Tibial artery (tissue), 4 donors: Measurements from ENCODE around the gene SRM.
"Not testable (repeated sequence)": the region's sequence is repeated elsewhere in the genome, so short reads cannot be mapped to it uniquely, and the experiment has no call there.

ENCODE experiments used
- DNase-seq, 2 donors: peaks; one replicate each; pipeline ENCODE4 v3.0.0-alpha.2; 2019
- H3K27ac ChIP-seq, 2 donors: fragments of 200-600 bp; sonication (generic) in 1 of 2; 1 replicate in 1 of 2; 2 replicates in 1 of 2; pipeline ENCODE4 v1.5.1; 2018 to 2019; ENCODE audit warnings: mild to moderate bottlenecking in 1 of 2
- H3K27me3 ChIP-seq, 2 donors: fragments of 200-600 bp; sonication (generic) in 1 of 2; one replicate each; pipeline versions ENCODE4 v1.5.1 to v1.6.0; 2016 to 2019
- H3K36me3 ChIP-seq, 3 donors: fragments of 200-600 bp; sonication (generic) in 2 of 3; one replicate each; pipeline ENCODE4 v1.5.1; 2016 to 2019; ENCODE audit warnings: mild to moderate bottlenecking in 2 of 3
- H3K4me1 ChIP-seq, 4 donors: fragments of 200-600 bp; sonication (generic) in 2 of 4; 1 replicate in 3 of 4; 2 replicates in 1 of 4; pipeline ENCODE4 v1.5.1; 2016 to 2019
- H3K4me3 ChIP-seq, 2 donors: fragments of 200-600 bp; sonication (generic) in 1 of 2; 1 replicate in 1 of 2; 2 replicates in 1 of 2; pipeline ENCODE4 v1.5.1; 2018 to 2019; ENCODE audit warnings: mild to moderate bottlenecking in 2 of 2
- H3K9me3 ChIP-seq, 3 donors: fragments of 200-600 bp; sonication (generic) in 1 of 3; one replicate each; pipeline ENCODE4 v1.5.1; 2016 to 2019
- CTCF ChIP-seq, 2 experiments: fragments of 200-600 bp in 1 of 2; fragments of 450-650 bp in 1 of 2; IDR thresholded peaks; one replicate each; pipeline ENCODE4 v1.5.1; 2017 to 2019; ENCODE audit warnings: antibody characterized with exemption in 2 of 2, mild to moderate bottlenecking in 1 of 2, moderate library complexity in 1 of 2
- intact Hi-C: fragments of 100-400 bp; cut with DNase I; formaldehyde crosslinking; loops from one replicate; pipeline ENCODE4 v1.15.0; 2023; ENCODE audit warnings: low total_unique reads

SRM gene

GRCh38 chr1:11059968-11060830, at the start of gene SRM:
TSS of gene SRM (minus strand) at chr1:11060018. CDS start at chr1:11059943, 75 bp downstream.
- peak; percentile 91 to 94 for DNase-seq
- H3K27ac ChIP-seq: peak within 1 kb of the TSS; percentile 56 to 78
- H3K27me3 ChIP-seq: no peaks in the 10 kb centered on the region
- H3K36me3 ChIP-seq: peaks cover 25 to 51% (median 28%) of the 10 kb centered on the region in 3 donors
- H3K4me1 ChIP-seq: peaks cover 0 to 26% (median 22%) of the 10 kb centered on the region in 4 donors
- H3K4me3 ChIP-seq: peak within 1 kb of the TSS; percentile 92 to 99
- H3K9me3 ChIP-seq: no peaks in the 10 kb centered on the region
- intact Hi-C loops: no loop called here
- peak; percentile 47 to 83 for TF ChIP-seq CTCF (IDR thresholded peaks at IDR 0.05)

GRCh38 chr1:11109047-11109760, 49.4 kb upstream of the SRM start:
- TF ChIP-seq CTCF (IDR thresholded peaks at IDR 0.05): no peak
- Histone ChIP-seq H3K9me3 (no peaks in the 10 kb centered on the region), H3K27ac (no peak overlapping the region), H3K27me3 (no peaks in the 10 kb centered on the region), H3K4me1 (no peaks in the 10 kb centered on the region), H3K4me3 (no peak overlapping the region), H3K36me3 (peaks cover 65 to 87% (median 65%) of the 10 kb centered on the region in 3 donors)
- DNase-seq: no peak
- intact Hi-C loops: no loop called here

GRCh38 chr1:11107599-11107998, 47.8 kb upstream of the SRM start:
- intact Hi-C loops: no loop called here
- Histone ChIP-seq H3K36me3 (peaks cover 50 to 71% (median 51%) of the 10 kb centered on the region in 3 donors), H3K9me3 (no peaks in the 10 kb centered on the region), H3K27me3 (no peaks in the 10 kb centered on the region), H3K4me3 (no peak overlapping the region), H3K4me1 (no peaks in the 10 kb centered on the region), H3K27ac (no peak overlapping the region)
- TF ChIP-seq CTCF (IDR thresholded peaks at IDR 0.05): no peak
- no peak for DNase-seq

GRCh38 chr1:11105586-11105985, 45.8 kb upstream of the SRM start:
- TF ChIP-seq CTCF (IDR thresholded peaks at IDR 0.05): no peak
- Histone ChIP-seq H3K36me3 (peaks cover 37 to 51% (median 43%) of the 10 kb centered on the region in 3 donors), H3K27me3 (no peaks in the 10 kb centered on the region), H3K27ac (no peak overlapping the region), H3K4me1 (no peaks in the 10 kb centered on the region), H3K9me3 (no peaks in the 10 kb centered on the region), H3K4me3 (no peak overlapping the region)
- DNase-seq: no peak
- intact Hi-C loops: no loop called here

GRCh38 chr1:11101347-11101746, 41.5 kb upstream of the SRM start:
- no peak for TF ChIP-seq CTCF (IDR thresholded peaks at IDR 0.05)
- no peaks in the 10 kb centered on the region for H3K9me3 ChIP-seq
- no peak overlapping the region for H3K4me3 ChIP-seq
- H3K27me3 ChIP-seq: no peaks in the 10 kb centered on the region
- no peak overlapping the region for H3K27ac ChIP-seq
- intact Hi-C loops: no loop called here
- peaks cover 18 to 23% (median 23%) of the 10 kb centered on the region in 3 donors for H3K36me3 ChIP-seq
- DNase-seq: no peak
- peaks cover 0 to 13% (median 12%) of the 10 kb centered on the region in 4 donors for H3K4me1 ChIP-seq

- intact Hi-C loops, H3K27ac ChIP-seq, H3K27me3 ChIP-seq, H3K4me3 ChIP-seq, DNase-seq, H3K9me3 ChIP-seq: not testable (repeated sequence)
- peaks cover 18 to 23% (median 22%) of the 10 kb centered on the region in 3 donors for H3K36me3 ChIP-seq
- H3K4me1 ChIP-seq: peaks cover 0 to 13% (median 12%) of the 10 kb centered on the region in 4 donors
These were observed 41.0 kb upstream of the SRM start for GRCh38 chr1:11100806-11101205.
